Parathyroid adenoma (tissue), 2 donors: ENCODE data around the gene DVL2.
A peak's percentile ranks its signal among the peaks of the same experiment; 100 is the strongest.

ENCODE experiments used
- H2AFZ ChIP-seq: fragments of 300-600 bp; sonication (generic); one replicate; pipeline ENCODE4 v1.7.0; 2017; ENCODE audit warnings: antibody characterized with exemption, mild to moderate bottlenecking
- H3K27ac ChIP-seq: fragments of 300-600 bp; sonication (generic); one replicate; pipeline ENCODE4 v1.7.0; 2017
- H3K27me3 ChIP-seq: fragments of 300-600 bp; sonication (generic); one replicate; pipeline ENCODE4 v1.7.0; 2017; ENCODE audit warnings: low read length; ENCODE audit not compliant: control insufficient read depth, insufficient read depth
- H3K36me3 ChIP-seq: fragments of 300-600 bp; sonication (generic); one replicate; pipeline ENCODE4 v1.7.0; 2017; ENCODE audit warnings: low read length; ENCODE audit not compliant: control insufficient read depth, insufficient read depth
- H3K4me1 ChIP-seq: fragments of 300-600 bp; sonication (generic); one replicate; pipeline ENCODE4 v1.7.0; 2017; ENCODE audit warnings: control low read depth
- H3K4me2 ChIP-seq: fragments of 300-600 bp; sonication (generic); one replicate; pipeline ENCODE4 v1.7.0; 2017; ENCODE audit warnings: low read length
- H3K4me3 ChIP-seq: fragments of 300-600 bp; sonication (generic); one replicate; pipeline ENCODE4 v1.7.0; 2017; ENCODE audit warnings: low read depth, low read length
- H3K79me2 ChIP-seq: fragments of 300-600 bp; sonication (generic); one replicate; pipeline ENCODE4 v1.7.0; 2017; ENCODE audit warnings: control low read depth
- H3K9ac ChIP-seq: fragments of 300-600 bp; sonication (generic); one replicate; pipeline ENCODE4 v1.7.0; 2017; ENCODE audit warnings: mild to moderate bottlenecking
- H3K9me3 ChIP-seq: fragments of 300-600 bp; sonication (generic); one replicate; pipeline ENCODE4 v1.7.0; 2017; ENCODE audit warnings: low read length; ENCODE audit not compliant: control insufficient read depth
- CTCF ChIP-seq: fragments of 300-600 bp; sonication (generic); IDR thresholded peaks from one replicate; pipeline ENCODE4 v1.7.0; 2017; ENCODE audit warnings: antibody characterized with exemption, mild to moderate bottlenecking
- donor health status: primary hyperparathyroidism.

DVL2 gene

DNA sequence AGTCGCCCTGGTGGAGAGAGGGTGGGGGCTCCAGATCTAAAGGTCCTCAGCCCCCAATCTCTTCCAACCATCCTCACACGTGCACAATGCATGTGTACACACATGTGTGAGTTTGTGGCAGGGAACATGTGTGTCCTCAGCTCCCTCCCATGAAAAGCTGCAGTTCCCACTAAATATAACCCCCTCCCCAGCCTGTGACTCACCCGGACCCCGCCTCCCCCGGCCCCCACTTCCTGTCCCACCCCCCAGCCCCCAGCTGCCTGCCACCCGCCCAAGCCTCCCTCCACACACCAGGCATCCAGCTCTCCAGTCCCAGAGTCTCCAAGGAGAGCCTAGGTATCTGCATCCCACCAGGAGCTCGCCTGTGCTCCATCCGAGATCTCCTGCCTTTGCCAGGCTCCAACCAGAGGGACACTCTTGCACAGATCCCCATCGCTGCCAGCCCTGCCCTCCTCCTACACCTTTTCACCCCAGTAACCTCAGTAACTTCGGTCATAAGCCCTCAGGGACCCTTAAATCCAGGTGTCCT, 18.6 kb downstream of the DVL2 start:
- Histone ChIP-seq H3K36me3 (no peaks in the 10 kb centered on the region), H3K4me2 (peak overlapping the region; percentile 89), H3K79me2 (peaks cover 11% of the 10 kb centered on the region), H3K4me3 (peak overlapping the region; percentile 54), H3K4me1 (peaks cover 33% of the 10 kb centered on the region), H3K9me3 (no peaks in the 10 kb centered on the region), H3K27ac (peak overlapping the region; percentile 74), H3K27me3 (no peaks in the 10 kb centered on the region), H2AFZ (no peak overlapping the region), H3K9ac (no peak overlapping the region)
- TF ChIP-seq CTCF = no peak

- H3K9me3 ChIP-seq = no peaks in the 10 kb centered on the region
- H3K4me1 ChIP-seq = peaks cover 33% of the 10 kb centered on the region
- H3K79me2 ChIP-seq = peaks cover 11% of the 10 kb centered on the region
- H3K27me3 ChIP-seq = no peaks in the 10 kb centered on the region
- H3K4me3 ChIP-seq = peak overlapping the region; percentile 50
- no peaks in the 10 kb centered on the region for H3K36me3 ChIP-seq
- no peak for TF ChIP-seq CTCF
- H2AFZ ChIP-seq = no peak overlapping the region
- peak overlapping the region; percentile 71 for H3K27ac ChIP-seq
- H3K9ac ChIP-seq = no peak overlapping the region
- H3K4me2 ChIP-seq = peak overlapping the region; percentile 71
These were observed 19.1 kb downstream of the DVL2 start for GRCh38 chr17:7215136-7215638.

- Histone ChIP-seq H3K9ac (no peak overlapping the region), H3K36me3 (no peaks in the 10 kb centered on the region), H3K4me1 (peaks cover 33% of the 10 kb centered on the region), H3K4me2 (peak overlapping the region; percentile 71), H3K79me2 (peaks cover 11% of the 10 kb centered on the region), H3K27me3 (no peaks in the 10 kb centered on the region), H3K9me3 (no peaks in the 10 kb centered on the region), H2AFZ (peak overlapping the region; percentile 63), H3K4me3 (peak overlapping the region; percentile 50), H3K27ac (peak overlapping the region; percentile 71)
- TF ChIP-seq CTCF = peak; percentile 64
These were observed 19.8 kb downstream of the DVL2 start for GRCh38 chr17:7214300-7215135.

- H3K79me2 ChIP-seq = peaks cover 11% of the 10 kb centered on the region
- peak; percentile 61 for TF ChIP-seq CTCF
- no peaks in the 10 kb centered on the region for H3K27me3 ChIP-seq
- peak overlapping the region; percentile 71 for H3K27ac ChIP-seq
- no peaks in the 10 kb centered on the region for H3K9me3 ChIP-seq
- no peaks in the 10 kb centered on the region for H3K36me3 ChIP-seq
- H2AFZ ChIP-seq = peak overlapping the region; percentile 31
- H3K9ac ChIP-seq = no peak overlapping the region
- H3K4me1 ChIP-seq = peaks cover 31% of the 10 kb centered on the region
- H3K4me3 ChIP-seq = peak overlapping the region; percentile 50
- H3K4me2 ChIP-seq = peak overlapping the region; percentile 71
These were observed 20.4 kb downstream of the DVL2 start for GRCh38 chr17:7213895-7214299.
